Measurements from ENCODE around the gene SAMD4B. TPM values are rescaled to one million over a fixed set of nuclear protein-coding genes. Genes with fewer than 3 reads are reported as not detected.
A peak's percentile ranks its signal among the peaks of the same experiment; 100 is the strongest.

SAMD4B gene
- total and polyA plus RNA-seq, 7 experiments from 2014 or later, result 7.3 to 84.6 (median 64.0) TPM

GRCh38 chr19:39384839-39385568, 42.8 kb downstream of the SAMD4B start:
- H3K4me3 Mint-ChIP-seq, result no peak overlapping the region
- ChIA-PET CTCF (interaction anchor here (0.7 kb wide), 1 partner anchor 90 kb away, joined by 3 read pairs; no protein-coding TSS in a partner anchor), POLR2A (interaction anchor here (0.7 to 1.1 kb wide), 3 partner anchors 27 to 327 kb away, joined by 3 to 4 read pairs (median 3); partner anchors contain the start of genes PLEKHG2 and SUPT5H)
- no peaks in the 10 kb centered on the region for H3K9me3 Mint-ChIP-seq
- ATAC-seq (peak; percentile 29), DNase-seq (no peak)
- no peaks in the 10 kb centered on the region for H3K27me3 ChIP-seq (ENCODE audit: control insufficient read depth in 2 of 2, insufficient read depth in 2 of 2, low read length in 2 of 2)
- H3K27ac Mint-ChIP-seq, result peak overlapping the region in 6 of 9 donors; percentile 32 to 76 (median 64)
- H3K36me3 ChIP-seq (ENCODE audit: control insufficient read depth in 2 of 3, insufficient read depth in 3 of 3, low read length in 3 of 3), result peaks cover 13 to 93% (median 24%) of the 10 kb centered on the region in 3 experiments
- H3K27me3 Mint-ChIP-seq, result no peaks in the 10 kb centered on the region
- intact Hi-C loops (cut with micrococcal nuclease), result no loop called here
- H3K9me3 ChIP-seq (ENCODE audit: control insufficient read depth in 2 of 3, low read length in 3 of 3), result no peaks in the 10 kb centered on the region
- H3K27ac ChIP-seq (ENCODE audit: low read depth, low read length), result no peak overlapping the region
- peaks cover 6 to 14% (median 10%) of the 10 kb centered on the region in 7 donors for H3K4me1 Mint-ChIP-seq
- peaks cover 10 to 46% (median 21%) of the 10 kb centered on the region in 5 donors for H3K36me3 Mint-ChIP-seq
- H3K4me3 ChIP-seq (ENCODE audit: low read length), result no peak overlapping the region
- H3K4me1 ChIP-seq (ENCODE audit: control insufficient read depth in 2 of 2, insufficient read depth in 2 of 2, low read length in 2 of 2), result peaks cover 5 to 6% of the 10 kb centered on the region in 2 donors

DNA sequence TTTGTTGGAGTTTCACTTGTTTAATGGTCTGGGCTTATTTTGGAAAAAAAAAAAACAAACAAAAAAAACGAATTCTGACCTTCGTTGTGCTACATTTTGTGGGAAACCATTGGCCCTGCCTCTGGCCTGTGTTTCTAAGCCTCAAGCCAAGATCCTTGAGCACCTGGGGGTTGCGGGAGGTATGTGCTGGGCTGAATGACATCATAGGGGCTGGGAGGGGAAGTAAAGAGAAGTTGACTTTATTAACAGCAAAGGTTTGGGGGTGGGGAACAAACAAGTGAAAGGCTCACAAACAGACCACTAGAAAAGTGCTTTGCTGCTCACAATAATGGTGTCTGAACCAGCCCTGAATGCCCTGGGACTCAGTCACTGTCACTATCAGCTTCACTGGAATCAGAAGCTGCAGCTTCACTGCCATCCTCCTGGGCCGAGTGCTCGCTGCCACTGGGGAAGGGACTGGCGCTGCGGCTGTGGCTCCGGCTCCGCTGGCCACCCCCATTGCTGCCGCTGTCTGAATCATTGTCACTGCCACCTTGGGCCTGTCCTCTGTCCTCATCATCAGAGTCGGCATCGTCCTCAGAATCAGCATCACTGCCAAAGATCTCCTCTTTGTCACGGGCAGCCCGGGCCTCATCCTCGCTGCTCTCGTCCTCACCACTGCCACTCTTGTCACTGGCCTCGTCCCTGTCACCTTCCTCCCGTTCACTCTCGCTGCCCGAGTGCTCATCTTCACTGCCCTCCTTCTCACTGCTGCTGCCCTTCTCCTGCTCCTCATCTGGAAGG, 43.6 kb downstream of the SAMD4B start:
- no peak for ATAC-seq
- ChIA-PET POLR2A (interaction anchor here (1.1 kb wide), 1 partner anchor 60 kb away, joined by 3 read pairs; the partner anchor contains the start of gene SUPT5H), CTCF (no interaction called here)
- Histone ChIP-seq H3K9me3 (ENCODE audit: control insufficient read depth in 2 of 3, low read length in 3 of 3) (no peaks in the 10 kb centered on the region), H3K36me3 (ENCODE audit: control insufficient read depth in 2 of 3, insufficient read depth in 3 of 3, low read length in 3 of 3) (peaks cover 13 to 88% (median 22%) of the 10 kb centered on the region in 3 experiments), H3K27me3 (ENCODE audit: control insufficient read depth in 2 of 2, insufficient read depth in 2 of 2, low read length in 2 of 2) (no peaks in the 10 kb centered on the region), H3K4me1 (ENCODE audit: control insufficient read depth in 2 of 2, insufficient read depth in 2 of 2, low read length in 2 of 2) (peaks cover 10 to 11% of the 10 kb centered on the region in 2 donors), H3K27ac (ENCODE audit: low read depth, low read length) (no peak overlapping the region), H3K4me3 (ENCODE audit: low read length) (no peak overlapping the region)
- H3K27ac Mint-ChIP-seq, result peak overlapping the region in 6 of 9 donors; percentile 31 to 83 (median 66)
- peaks cover 9 to 20% (median 13%) of the 10 kb centered on the region in 7 donors for H3K4me1 Mint-ChIP-seq
- no peak for DNase-seq
- no peak overlapping the region for H3K4me3 Mint-ChIP-seq
- peaks cover 10 to 43% (median 21%) of the 10 kb centered on the region in 5 donors for H3K36me3 Mint-ChIP-seq
- intact Hi-C loops (cut with micrococcal nuclease), result no loop called here
- no peaks in the 10 kb centered on the region for H3K9me3 Mint-ChIP-seq
- H3K27me3 Mint-ChIP-seq, result no peaks in the 10 kb centered on the region

DNA sequence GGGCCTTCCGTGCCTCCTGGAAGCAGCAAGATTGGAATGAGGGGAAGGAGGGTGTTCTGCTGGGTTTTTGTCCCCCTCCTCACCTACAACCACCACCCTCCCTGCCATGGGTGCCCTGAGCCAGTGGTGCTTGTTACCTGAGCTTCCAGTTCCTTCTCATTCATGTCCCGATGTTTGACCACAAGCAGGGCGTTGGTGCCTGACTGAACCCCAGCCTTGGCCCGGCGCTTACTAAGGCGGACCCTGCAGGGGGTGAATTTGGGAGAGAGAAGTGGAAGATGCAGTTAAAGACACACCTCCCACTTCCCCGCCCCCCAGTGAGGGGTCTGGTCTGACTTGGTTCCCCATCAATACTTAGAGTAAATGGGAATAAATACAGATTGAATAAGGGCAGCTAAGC, 44.3 kb downstream of the SAMD4B start:
- Mint-ChIP-seq H3K4me1 (peaks cover 12 to 27% (median 21%) of the 10 kb centered on the region in 7 donors), H3K27ac (peak overlapping the region in 3 of 9 donors; percentile 19 to 53 (median 30)), H3K36me3 (peaks cover 10 to 40% (median 21%) of the 10 kb centered on the region in 5 donors), H3K4me3 (no peak overlapping the region), H3K9me3 (no peaks in the 10 kb centered on the region), H3K27me3 (no peaks in the 10 kb centered on the region)
- intact Hi-C loops (cut with micrococcal nuclease), result no loop called here
- H3K4me1 ChIP-seq (ENCODE audit: control insufficient read depth in 2 of 2, insufficient read depth in 2 of 2, low read length in 2 of 2), result peaks cover 10 to 11% of the 10 kb centered on the region in 2 donors
- H3K4me3 ChIP-seq (ENCODE audit: low read length), result no peak overlapping the region
- ChIA-PET POLR2A (no interaction called here), CTCF (no interaction called here)
- peaks cover 13 to 81% (median 19%) of the 10 kb centered on the region in 3 experiments for H3K36me3 ChIP-seq (ENCODE audit: control insufficient read depth in 2 of 3, insufficient read depth in 3 of 3, low read length in 3 of 3)
- H3K27ac ChIP-seq (ENCODE audit: low read depth, low read length), result no peak overlapping the region
- no peak for DNase-seq
- ATAC-seq, result no peak
- no peaks in the 10 kb centered on the region for H3K27me3 ChIP-seq (ENCODE audit: control insufficient read depth in 2 of 2, insufficient read depth in 2 of 2, low read length in 2 of 2)
- H3K9me3 ChIP-seq (ENCODE audit: control insufficient read depth in 2 of 3, low read length in 3 of 3), result no peaks in the 10 kb centered on the region

DNA sequence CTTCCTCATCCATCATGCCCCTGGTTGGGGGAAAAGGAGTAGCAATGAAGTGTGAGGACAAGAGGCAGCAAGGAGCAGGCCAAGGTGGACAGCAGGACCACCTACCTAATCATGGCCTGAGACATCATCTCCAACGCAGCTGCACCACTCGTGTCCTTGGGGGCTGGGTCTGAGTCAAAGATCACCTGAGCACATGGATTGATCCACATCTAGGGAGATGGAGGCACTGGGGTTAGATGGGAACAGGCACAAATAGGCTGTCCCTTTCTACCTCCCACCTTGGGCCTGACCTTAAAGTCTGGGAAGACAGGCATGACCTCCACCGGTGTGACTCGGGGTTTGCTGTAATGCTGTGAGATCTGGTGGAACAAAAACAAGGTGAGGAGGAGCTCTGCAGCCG, 46.4 kb downstream of the SAMD4B start:
- Histone ChIP-seq H3K4me3 (ENCODE audit: low read length) (no peak overlapping the region), H3K27me3 (ENCODE audit: control insufficient read depth in 2 of 2, insufficient read depth in 2 of 2, low read length in 2 of 2) (no peaks in the 10 kb centered on the region), H3K36me3 (ENCODE audit: control insufficient read depth in 2 of 3, insufficient read depth in 3 of 3, low read length in 3 of 3) (peaks cover 16 to 65% (median 17%) of the 10 kb centered on the region in 3 experiments), H3K27ac (ENCODE audit: low read depth, low read length) (peak overlapping the region; percentile 95), H3K9me3 (ENCODE audit: control insufficient read depth in 2 of 3, low read length in 3 of 3) (no peaks in the 10 kb centered on the region), H3K4me1 (ENCODE audit: control insufficient read depth in 2 of 2, insufficient read depth in 2 of 2, low read length in 2 of 2) (peaks cover 16% of the 10 kb centered on the region in 2 donors)
- peak overlapping the region in 6 of 10 donors; percentile 2 to 53 (median 34) for H3K4me3 Mint-ChIP-seq
- CTCF ChIA-PET, result interaction anchor here (1.1 kb wide), 1 partner anchor 9 kb away, joined by 4 read pairs; no protein-coding TSS in a partner anchor
- POLR2A ChIA-PET, result interaction anchor here (1.3 to 4.3 kb wide), 3 partner anchors 19 to 146 kb away, joined by 3 to 54 read pairs (median 6); partner anchors contain the start of gene ZFP36
- H3K36me3 Mint-ChIP-seq, result peaks cover 10 to 39% (median 25%) of the 10 kb centered on the region in 5 donors
- H3K27ac Mint-ChIP-seq, result peak overlapping the region in 8 of 9 donors; percentile 23 to 100 (median 94)
- H3K27me3 Mint-ChIP-seq, result no peaks in the 10 kb centered on the region
- DNase-seq (peak in 1 of 9 donors; percentile 7), ATAC-seq (no peak)
- H3K9me3 Mint-ChIP-seq, result no peaks in the 10 kb centered on the region
- H3K4me1 Mint-ChIP-seq, result peaks cover 21 to 45% (median 32%) of the 10 kb centered on the region in 7 donors
- intact Hi-C loops (cut with micrococcal nuclease), result no loop called here

- Mint-ChIP-seq H3K27ac (peak overlapping the region; percentile 95 to 100 (median 99)), H3K9me3 (no peaks in the 10 kb centered on the region), H3K27me3 (no peaks in the 10 kb centered on the region), H3K4me3 (peak overlapping the region; percentile 89 to 99 (median 96)), H3K4me1 (peaks cover 21 to 50% (median 36%) of the 10 kb centered on the region in 7 donors), H3K36me3 (peaks cover 10 to 36% (median 27%) of the 10 kb centered on the region in 5 donors)
- Histone ChIP-seq H3K36me3 (ENCODE audit: control insufficient read depth in 2 of 3, insufficient read depth in 3 of 3, low read length in 3 of 3) (peaks cover 20 to 60% (median 26%) of the 10 kb centered on the region in 3 experiments), H3K27ac (ENCODE audit: low read depth, low read length) (peak overlapping the region; percentile 95), H3K9me3 (ENCODE audit: control insufficient read depth in 2 of 3, low read length in 3 of 3) (no peaks in the 10 kb centered on the region), H3K4me3 (ENCODE audit: low read length) (peak overlapping the region; percentile 84), H3K27me3 (ENCODE audit: control insufficient read depth in 2 of 2, insufficient read depth in 2 of 2, low read length in 2 of 2) (no peaks in the 10 kb centered on the region), H3K4me1 (ENCODE audit: control insufficient read depth in 2 of 2, insufficient read depth in 2 of 2, low read length in 2 of 2) (peaks cover 16% of the 10 kb centered on the region in 2 donors)
- no peak for ATAC-seq
- ChIA-PET CTCF (interaction anchor here (0.6 to 1.1 kb wide), 2 partner anchors 8 to 55 kb away, joined by 3 to 4 read pairs; no protein-coding TSS in a partner anchor), POLR2A (interaction anchor here (0.6 to 4.3 kb wide), 9 partner anchors 12 to 145 kb away, joined by 3 to 54 read pairs (median 10); partner anchors contain the start of genes RPS16, SAMD4B, SUPT5H and ZFP36)
- DNase-seq, result peak in 1 of 9 donors; percentile 11
- intact Hi-C loops (cut with micrococcal nuclease), result loop anchor here (2.0 to 5.0 kb wide), 4 partner anchors 39 to 539 kb away; partner anchors contain the start of genes DYRK1B (in 1 of the 2) and EID2B (in 1 of the 2)
These were observed 47.6 kb downstream of the SAMD4B start for GRCh38 chr19:39389631-39390414.

Measured in naive thymus-derived CD4-positive, alpha-beta T cell (primary cell).